Lower leg skin (tissue), 3 donors: ENCODE results near the gene IRF6.

Source experiments
- CTCF ChIP-seq, 3 donors: fragments of 450-650 bp; IDR thresholded peaks; one replicate each; pipeline ENCODE4 v1.5.1; 2016; ENCODE audit warnings: antibody characterized with exemption in 3 of 3, mild to moderate bottlenecking in 3 of 3, moderate library complexity in 2 of 3
- POLR2A ChIP-seq, 2 donors: fragments of 450-650 bp; IDR thresholded peaks; one replicate each; pipeline ENCODE4 v1.6.1; 2016 to 2017; ENCODE audit warnings: antibody characterized with exemption in 2 of 2, mild to moderate bottlenecking in 1 of 2, moderate library complexity in 1 of 2

- TF ChIP-seq POLR2A (IDR thresholded peaks at IDR 0.05) = no peak
- TF ChIP-seq CTCF (IDR thresholded peaks at IDR 0.05) = no peak
Measured at GRCh38 chr1:209849388-209849787, 43.4 kb upstream of the IRF6 start.
